Tibial artery (tissue), 4 donors: ENCODE measurements around the gene ADD2.

ENCODE experiments used
- DNase-seq, 2 donors: peaks; one replicate each; pipeline ENCODE4 v3.0.0-alpha.2; 2019
- H3K27ac ChIP-seq, 2 donors: fragments of 200-600 bp; sonication (generic) in 1 of 2; 1 replicate in 1 of 2; 2 replicates in 1 of 2; pipeline ENCODE4 v1.5.1; 2018 to 2019; ENCODE audit warnings: mild to moderate bottlenecking in 1 of 2
- H3K27me3 ChIP-seq, 2 donors: fragments of 200-600 bp; sonication (generic) in 1 of 2; one replicate each; pipeline versions ENCODE4 v1.5.1 to v1.6.0; 2016 to 2019
- H3K36me3 ChIP-seq, 3 donors: fragments of 200-600 bp; sonication (generic) in 2 of 3; one replicate each; pipeline ENCODE4 v1.5.1; 2016 to 2019; ENCODE audit warnings: mild to moderate bottlenecking in 2 of 3
- H3K4me1 ChIP-seq, 4 donors: fragments of 200-600 bp; sonication (generic) in 2 of 4; 1 replicate in 3 of 4; 2 replicates in 1 of 4; pipeline ENCODE4 v1.5.1; 2016 to 2019
- H3K4me3 ChIP-seq, 2 donors: fragments of 200-600 bp; sonication (generic) in 1 of 2; 1 replicate in 1 of 2; 2 replicates in 1 of 2; pipeline ENCODE4 v1.5.1; 2018 to 2019; ENCODE audit warnings: mild to moderate bottlenecking in 2 of 2
- H3K9me3 ChIP-seq, 3 donors: fragments of 200-600 bp; sonication (generic) in 1 of 3; one replicate each; pipeline ENCODE4 v1.5.1; 2016 to 2019
- CTCF ChIP-seq, 2 experiments: fragments of 200-600 bp in 1 of 2; fragments of 450-650 bp in 1 of 2; IDR thresholded peaks; one replicate each; pipeline ENCODE4 v1.5.1; 2017 to 2019; ENCODE audit warnings: antibody characterized with exemption in 2 of 2, mild to moderate bottlenecking in 1 of 2, moderate library complexity in 1 of 2
- intact Hi-C: fragments of 100-400 bp; cut with DNase I; formaldehyde crosslinking; loops from one replicate; pipeline ENCODE4 v1.15.0; 2023; ENCODE audit warnings: low total_unique reads

Gene ADD2

GRCh38 chr2:70645733-70646419 is 122.1 kb downstream of the ADD2 start:
- Histone ChIP-seq H3K4me3 (no peak overlapping the region), H3K27ac (no peak overlapping the region), H3K9me3 (no peaks in the 10 kb centered on the region), H3K36me3 (no peaks in the 10 kb centered on the region), H3K27me3 (peaks cover 0 to 3% of the 10 kb centered on the region in 2 donors), H3K4me1 (no peaks in the 10 kb centered on the region)
- intact Hi-C loops: no loop called here
- DNase-seq: no peak
- no peak for TF ChIP-seq CTCF (IDR thresholded peaks at IDR 0.05)

- no peaks in the 10 kb centered on the region for H3K36me3 ChIP-seq
- peaks cover 0 to 3% of the 10 kb centered on the region in 2 donors for H3K27me3 ChIP-seq
- no peaks in the 10 kb centered on the region for H3K4me1 ChIP-seq
- DNase-seq: no peak
- H3K27ac ChIP-seq: no peak overlapping the region
- no peaks in the 10 kb centered on the region for H3K9me3 ChIP-seq
- H3K4me3 ChIP-seq: no peak overlapping the region
- intact Hi-C loops: no loop called here
- TF ChIP-seq CTCF (IDR thresholded peaks at IDR 0.05): no peak
Observed at GRCh38 chr2:70643715-70644114, 124.3 kb downstream of the ADD2 start.

DNA sequence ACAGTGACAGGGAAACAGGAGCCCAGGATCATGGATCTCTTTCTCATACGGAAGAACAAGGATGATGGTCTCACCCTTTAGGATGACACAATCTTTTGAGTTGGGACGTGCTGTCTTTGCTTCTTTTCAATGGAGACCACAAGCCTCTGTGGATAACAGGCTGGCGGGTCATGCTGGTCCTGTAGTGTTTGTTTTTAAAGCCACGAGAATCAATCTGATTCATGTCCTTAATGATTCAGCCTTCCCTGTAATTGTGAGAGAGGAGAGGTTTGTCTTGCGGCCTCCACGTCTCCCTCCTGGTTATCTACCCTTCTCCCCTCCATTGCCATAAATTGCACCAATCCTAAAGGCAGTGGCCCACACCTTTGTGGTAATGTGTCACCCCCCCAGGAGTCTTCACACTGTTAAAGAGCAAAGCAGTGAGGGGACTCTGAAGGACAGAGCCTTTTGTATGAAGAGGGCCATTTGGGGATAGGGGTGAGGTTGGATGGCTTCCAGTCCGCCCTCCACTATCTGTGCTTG is 126.7 kb downstream of the ADD2 start:
- no peaks in the 10 kb centered on the region for H3K4me1 ChIP-seq
- no peaks in the 10 kb centered on the region for H3K36me3 ChIP-seq
- TF ChIP-seq CTCF (IDR thresholded peaks at IDR 0.05): no peak
- intact Hi-C loops: no loop called here
- no peak overlapping the region for H3K4me3 ChIP-seq
- no peaks in the 10 kb centered on the region for H3K27me3 ChIP-seq
- H3K9me3 ChIP-seq: no peaks in the 10 kb centered on the region
- H3K27ac ChIP-seq: no peak overlapping the region
- DNase-seq: no peak

DNA sequence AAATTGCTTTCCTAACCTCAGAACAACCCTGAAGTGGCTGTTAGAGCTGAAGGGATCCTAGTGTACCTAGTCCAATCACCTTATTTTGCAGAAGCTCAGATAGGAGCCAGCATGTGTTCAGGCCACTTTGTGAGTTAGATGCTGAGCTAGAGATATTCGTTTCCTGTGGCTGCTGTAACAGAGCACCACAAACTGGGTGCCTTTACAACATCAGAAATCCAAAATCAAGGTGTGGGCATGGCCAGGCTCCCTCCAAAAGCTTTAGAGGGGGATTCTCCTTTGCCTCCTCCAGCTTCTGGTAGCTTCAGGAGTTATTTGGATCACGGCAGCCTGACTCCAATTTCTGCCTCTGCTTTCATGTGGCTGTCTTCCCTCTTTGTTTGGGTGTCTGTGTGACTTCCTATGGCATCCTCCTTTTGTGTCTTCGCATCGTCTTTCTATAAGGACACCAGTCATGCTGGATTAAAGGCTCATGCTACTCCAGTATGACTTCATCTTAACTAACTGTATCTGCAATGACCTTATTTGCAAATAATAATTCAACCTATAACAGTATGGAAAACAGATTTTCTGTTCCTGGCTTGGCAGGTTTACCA is 128.1 kb downstream of the ADD2 start:
- DNase-seq: no peak
- Histone ChIP-seq H3K9me3 (no peaks in the 10 kb centered on the region), H3K27me3 (no peaks in the 10 kb centered on the region), H3K4me1 (no peaks in the 10 kb centered on the region), H3K36me3 (no peaks in the 10 kb centered on the region), H3K27ac (no peak overlapping the region), H3K4me3 (no peak overlapping the region)
- intact Hi-C loops: no loop called here
- no peak for TF ChIP-seq CTCF (IDR thresholded peaks at IDR 0.05)

- no peak for DNase-seq
- Histone ChIP-seq H3K9me3 (peaks cover 0 to 6% (median 0%) of the 10 kb centered on the region in 3 donors), H3K4me3 (no peak overlapping the region), H3K36me3 (no peaks in the 10 kb centered on the region), H3K27ac (no peak overlapping the region), H3K4me1 (no peaks in the 10 kb centered on the region), H3K27me3 (no peaks in the 10 kb centered on the region)
- intact Hi-C loops: no loop called here
- TF ChIP-seq CTCF (IDR thresholded peaks at IDR 0.05): no peak
Observed at GRCh38 chr2:70638561-70638960, 129.4 kb downstream of the ADD2 start.
